Endodermal cell (in vitro differentiated cells): ENCODE data around the gene MYOZ1. TPM values are rescaled to one million over a fixed set of nuclear protein-coding genes. Genes with fewer than 3 reads are reported as not detected.
A peak's percentile ranks its signal among the peaks of the same experiment; 100 is the strongest.

Experiments used
- DNase-seq: peaks from one replicate; pipeline ENCODE4 v3.0.0-alpha.2; 2017
- H3K27ac ChIP-seq: 2 replicates; pipeline ENCODE4 v1.5.1; 2013; ENCODE audit warnings: mild to moderate bottlenecking, low read depth, low read length, moderate library complexity
- H3K27me3 ChIP-seq: 2 replicates; pipeline ENCODE4 v1.6.1; 2013; ENCODE audit warnings: mild to moderate bottlenecking, low read length, moderate library complexity; ENCODE audit not compliant: insufficient read depth, control insufficient read depth, poor library complexity, severe bottlenecking
- H3K36me3 ChIP-seq: 2 replicates; pipeline ENCODE4 v1.7.0; 2013; ENCODE audit warnings: mild to moderate bottlenecking, low read length, moderate library complexity; ENCODE audit not compliant: control insufficient read depth, insufficient read depth
- H3K4me1 ChIP-seq: one replicate; pipeline ENCODE4 v1.7.0; 2013; ENCODE audit warnings: low read length; ENCODE audit not compliant: control insufficient read depth, insufficient read depth
- H3K4me3 ChIP-seq: 2 replicates; pipeline ENCODE4 v1.5.1; 2013; ENCODE audit warnings: mild to moderate bottlenecking, low read length, moderate library complexity
- H3K9ac ChIP-seq: 2 replicates; pipeline ENCODE4 v1.6.1; 2013; ENCODE audit warnings: mild to moderate bottlenecking, low read length, moderate library complexity; ENCODE audit not compliant: poor library complexity, severe bottlenecking; ENCODE audit errors: extremely low read depth
- H3K9me3 ChIP-seq: 2 replicates; pipeline ENCODE4 v1.6.1; 2013; ENCODE audit warnings: mild to moderate bottlenecking, low read length, moderate library complexity; ENCODE audit not compliant: control insufficient read depth
- H3K27ac Mint-ChIP-seq: 2 replicates; pipeline ENCODE4 v1.8.0; 2020; ENCODE audit warnings: mixed read lengths
- H3K27me3 Mint-ChIP-seq: 2 replicates; pipeline ENCODE4 v1.8.0; 2021; ENCODE audit warnings: mild to moderate bottlenecking, mixed read lengths; ENCODE audit not compliant: insufficient read depth
- H3K36me3 Mint-ChIP-seq: 2 replicates; pipeline ENCODE4 v1.8.0; 2020; ENCODE audit warnings: low read depth, mixed read lengths
- H3K4me1 Mint-ChIP-seq: 2 replicates; pipeline ENCODE4 v1.8.0; 2020; ENCODE audit warnings: mixed read lengths
- H3K4me3 Mint-ChIP-seq: 2 replicates; pipeline ENCODE4 v1.8.0; 2020; ENCODE audit warnings: mild to moderate bottlenecking, moderate library complexity, mixed read lengths
- H3K9me3 Mint-ChIP-seq: 2 replicates; pipeline ENCODE4 v1.8.0; 2020; ENCODE audit warnings: mild to moderate bottlenecking, mixed read lengths
- CTCF ChIP-seq: fragments of 200-600 bp; sonication (generic); conservative IDR thresholded peaks from 2 replicates; pipeline ENCODE4 v1.5.0; 2021; ENCODE audit warnings: antibody characterized with exemption, mild to moderate bottlenecking
- WGBS, 2 experiments: methylation state at CpG; one replicate each; pipeline versions ENCODE4 v1.1.5 to v1.1.7; 2013; ENCODE audit warnings: missing lambda C conversion rate in 2 of 2, mixed read lengths in 1 of 2; ENCODE audit not compliant: insufficient coverage in 1 of 2, insufficient read length in 1 of 2; 5-methylcytosine and 5-hydroxymethylcytosine counted together
- total RNA-seq, 2 donors: library from RNA; stranded (reverse); fragmentation: NEBNext Ultra II Directional in 1 of 2; extraction: Animal tissue kit (Norgen Biotek cat#: 25700) in 1 of 2; gene quantifications; 2 replicates in 1 of 2; 3 replicates in 1 of 2; pipeline ENCODE4 v1.2.1, GENCODE V29; 2021

The MYOZ1 gene
- total RNA-seq, 2 donors from 2014 or later, result 1.6 to 2.4 TPM

GRCh38 chr10:73648975-73649829 is 7.9 kb upstream of the MYOZ1 start:
- no peaks in the 10 kb centered on the region for H3K9me3 ChIP-seq
- no peaks in the 10 kb centered on the region for H3K36me3 ChIP-seq
- H3K4me1 Mint-ChIP-seq, result peaks cover 39% of the 10 kb centered on the region
- H3K4me3 ChIP-seq, result peak overlapping the region; percentile 34
- H3K27me3 Mint-ChIP-seq, result peaks cover 7% of the 10 kb centered on the region
- H3K27me3 ChIP-seq, result no peaks in the 10 kb centered on the region
- no peak for TF ChIP-seq CTCF
- peak overlapping the region; percentile 59 for H3K27ac Mint-ChIP-seq
- peaks cover 9% of the 10 kb centered on the region for H3K4me1 ChIP-seq
- no peak overlapping the region for H3K27ac ChIP-seq
- WGBS, 2 experiments, result 68 to 100% methylated on average over 1 to 4 of the region's 4 CpGs
- H3K9ac ChIP-seq, result no peak overlapping the region
- H3K36me3 Mint-ChIP-seq, result no peaks in the 10 kb centered on the region
- no peaks in the 10 kb centered on the region for H3K9me3 Mint-ChIP-seq
- H3K4me3 Mint-ChIP-seq, result peak overlapping the region; percentile 68
- DNase-seq, result peak; percentile 80

- no peaks in the 10 kb centered on the region for H3K36me3 ChIP-seq
These were observed 6.8 kb upstream of the MYOZ1 start for GRCh38 chr10:73647875-73648651.

More at GRCh38 chr10:73647875-73648651, 6.8 kb upstream of the MYOZ1 start:
- TF ChIP-seq CTCF, result peak; percentile 1
- peaks cover 39% of the 10 kb centered on the region for H3K4me1 Mint-ChIP-seq
- H3K36me3 Mint-ChIP-seq, result no peaks in the 10 kb centered on the region
- H3K9me3 Mint-ChIP-seq, result no peaks in the 10 kb centered on the region
- H3K27ac ChIP-seq, result no peak overlapping the region
- WGBS, 2 experiments, result 86 to 87% methylated on average over 28 to 35 of the region's 35 CpGs
- H3K4me3 ChIP-seq, result no peak overlapping the region
- no peaks in the 10 kb centered on the region for H3K27me3 ChIP-seq
- H3K9ac ChIP-seq, result no peak overlapping the region
- peaks cover 9% of the 10 kb centered on the region for H3K4me1 ChIP-seq
- DNase-seq, result peak; percentile 66
- H3K9me3 ChIP-seq, result no peaks in the 10 kb centered on the region
- H3K27ac Mint-ChIP-seq, result no peak overlapping the region
- peak overlapping the region; percentile 68 for H3K4me3 Mint-ChIP-seq
- peaks cover 7% of the 10 kb centered on the region for H3K27me3 Mint-ChIP-seq
